B cell (primary cell): Measurements from ENCODE around the gene CA11.

Experiments used
- CTCF ChIP-seq: fragments of 200-600 bp; IDR thresholded peaks from one replicate; pipeline ENCODE4 v1.8.0; 2022; ENCODE audit warnings: antibody characterized with exemption, mild to moderate bottlenecking
- EZH2 ChIP-seq: IDR thresholded peaks from 2 replicates; pipeline ENCODE4 v1.6.1; 2012; ENCODE audit warnings: borderline replicate concordance, low read depth, mild to moderate bottlenecking, moderate library complexity, low read length; ENCODE audit not compliant: insufficient read depth, poor library complexity, severe bottlenecking

GRCh38 chr19:48674216-48674809, 28.3 kb upstream of the CA11 start:
- TF ChIP-seq EZH2 (no peak), CTCF (no peak)
